Lung (tissue), 12 donors: ENCODE measurements around the gene RGS3. TPM values are rescaled to one million over a fixed set of nuclear protein-coding genes. Genes with fewer than 3 reads are reported as not detected.

ENCODE experiments used
- ATAC-seq: fragments of 200-7000 bp; cut with Tn5 transposase; one replicate; pipeline ENCODE4 v1.9.1; 2020; ENCODE audit warnings: moderate number of reproducible peaks; ENCODE audit not compliant: insufficient read depth, low FRiP score
- DNase-seq, 3 donors: peaks; one replicate each; pipeline ENCODE4 v3.0.0-alpha.2; 2013 to 2017
- H3K27ac ChIP-seq, 2 donors: one replicate each; pipeline ENCODE4 v1.5.1; 2013; ENCODE audit warnings: mild to moderate bottlenecking in 2 of 2, moderate library complexity in 2 of 2, control low read depth in 1 of 2, inconsistent platforms in 1 of 2, low read depth in 1 of 2, low read length in 1 of 2
- H3K27me3 ChIP-seq, 3 donors: one replicate each; pipeline ENCODE4 v1.5.1; 2013; ENCODE audit warnings: low read length in 2 of 3; ENCODE audit not compliant: control insufficient read depth in 3 of 3, insufficient read depth in 3 of 3
- H3K36me3 ChIP-seq, 4 donors: one replicate each; pipeline ENCODE4 v1.5.1; 2013; ENCODE audit warnings: low read length in 4 of 4, mild to moderate bottlenecking in 1 of 4, moderate library complexity in 1 of 4; ENCODE audit not compliant: control insufficient read depth in 4 of 4, insufficient read depth in 4 of 4
- H3K4me1 ChIP-seq, 5 donors: one replicate each; pipeline ENCODE4 v1.5.1; 2013; ENCODE audit warnings: low read length in 5 of 5, mild to moderate bottlenecking in 2 of 5, moderate library complexity in 1 of 5; ENCODE audit not compliant: control insufficient read depth in 5 of 5, insufficient read depth in 5 of 5
- H3K4me3 ChIP-seq: one replicate; pipeline ENCODE4 v1.5.1; 2013; ENCODE audit warnings: mild to moderate bottlenecking, control low read depth, moderate library complexity
- H3K9ac ChIP-seq, 2 donors: one replicate each; pipeline ENCODE4 v1.5.1; 2013; ENCODE audit warnings: low read length in 2 of 2, control low read depth in 1 of 2; ENCODE audit not compliant: insufficient read depth in 1 of 2
- H3K9me3 ChIP-seq, 4 donors: one replicate each; pipeline ENCODE4 v1.5.1; 2013; ENCODE audit warnings: low read length in 3 of 4, mild to moderate bottlenecking in 1 of 4, moderate library complexity in 1 of 4; ENCODE audit not compliant: control insufficient read depth in 4 of 4, insufficient read depth in 3 of 4
- CTCF ChIP-seq: IDR thresholded peaks from 2 replicates; pipeline ENCODE4 v1.5.1; 2012; ENCODE audit warnings: mild to moderate bottlenecking; ENCODE audit errors: control extremely low read depth, extremely low read depth
- WGBS, 2 donors: extraction: QIAGEN DNeasy Blood & Tissue Kit; methylation state at CpG; one replicate each; pipeline ENCODE4 v1.1.7; 2013; 5-methylcytosine and 5-hydroxymethylcytosine counted together
- polyA plus RNA-seq, 2 donors: library from polyadenylated mRNA; stranded (reverse); fragments of 200-250 nt; gene quantifications; one replicate each; pipeline ENCODE4 v1.2.1, GENCODE V29; 2013
- total RNA-seq, 2 donors: library from RNA; depleted of rRNA in 1 of 2; stranded (reverse); fragments of >200 nt in 1 of 2; gene quantifications; one replicate each; pipeline ENCODE4 v1.2.1, GENCODE V29; 2014 to 2021
- donor health status: control.
- donor health status: control.
- donor health status: Bipolar disorder and iron deficiency.
- donor health status: healthy.
- donor health status: DM: yes; HTN: yes; CAD: no.

Gene RGS3
- total and polyA plus RNA-seq, 4 donors: 43.0 to 91.8 (median 73.9) TPM

- Histone ChIP-seq H3K27me3 (no peaks in the 10 kb centered on the region), H3K9ac (no peak overlapping the region), H3K4me1 (peaks cover 0 to 18% (median 5%) of the 10 kb centered on the region in 5 donors), H3K9me3 (no peaks in the 10 kb centered on the region), H3K36me3 (peaks cover 0 to 26% (median 0%) of the 10 kb centered on the region in 4 donors), H3K27ac (no peak overlapping the region), H3K4me3 (no peak overlapping the region)
- 94% methylated on average over 8 of the region's 8 CpGs for WGBS, 2 donors
- no peak for DNase-seq
- TF ChIP-seq CTCF: no peak
- ATAC-seq: no peak
Observed at GRCh38 chr9:113533335-113534225, 70.1 kb downstream of the RGS3 start.

- Histone ChIP-seq H3K36me3 (peaks cover 0 to 18% (median 0%) of the 10 kb centered on the region in 4 donors), H3K9ac (no peak overlapping the region), H3K4me1 (peaks cover 0 to 21% (median 3%) of the 10 kb centered on the region in 5 donors), H3K9me3 (no peaks in the 10 kb centered on the region), H3K27me3 (no peaks in the 10 kb centered on the region), H3K27ac (peak overlapping the region in 1 of 2 donors; percentile 76), H3K4me3 (no peak overlapping the region)
- 96 to 98% methylated on average over 6 of the region's 6 CpGs for WGBS, 2 donors
- TF ChIP-seq CTCF: no peak
- ATAC-seq: no peak
- peak in 1 of 3 donors; percentile 9 for DNase-seq
Observed at GRCh38 chr9:113535756-113536155, 72.2 kb downstream of the RGS3 start.

DNA sequence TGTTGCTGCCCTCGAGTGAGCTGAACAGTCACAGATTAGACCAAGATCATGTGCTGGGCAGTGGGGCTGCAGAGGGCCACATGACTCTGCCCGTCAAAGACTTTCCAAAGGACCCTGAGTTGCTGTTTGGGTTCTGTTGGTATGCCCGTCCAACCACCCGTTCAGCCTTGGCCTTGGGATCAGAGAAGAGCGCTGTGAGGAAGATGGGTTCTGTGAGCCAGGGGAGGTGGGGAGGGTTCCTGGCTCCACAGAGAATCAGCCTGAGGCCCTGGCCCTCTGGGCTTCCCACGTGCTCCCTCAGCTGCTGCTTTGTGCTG, 72.6 kb downstream of the RGS3 start:
- no peak for DNase-seq

More for the DNA sequence above, 72.6 kb downstream of the RGS3 start:
- TF ChIP-seq CTCF: no peak
- 75 to 92% methylated on average over 6 of the region's 6 CpGs for WGBS, 2 donors
- peak overlapping the region in 1 of 2 donors; percentile 76 for H3K27ac ChIP-seq
- H3K9me3 ChIP-seq: no peaks in the 10 kb centered on the region
- no peak overlapping the region for H3K4me3 ChIP-seq
- no peaks in the 10 kb centered on the region for H3K27me3 ChIP-seq
- no peak for ATAC-seq
- H3K36me3 ChIP-seq: peaks cover 0 to 18% (median 0%) of the 10 kb centered on the region in 4 donors
- no peak overlapping the region for H3K9ac ChIP-seq
- peaks cover 0 to 25% (median 3%) of the 10 kb centered on the region in 5 donors for H3K4me1 ChIP-seq
